Non-pigmented ciliary epithelial cell (primary cell): ENCODE measurements around the gene FARP1.

ENCODE experiments used
- DNase-seq: peaks from one replicate; pipeline ENCODE4 v3.0.0-alpha.2; 2010; ENCODE audit warnings: low read depth

Gene FARP1

GRCh38 chr13:98447881-98448641, 305.2 kb downstream of the FARP1 start:
- no peak for DNase-seq

- no peak for DNase-seq
Observed at GRCh38 chr13:98448642-98448928, 305.7 kb downstream of the FARP1 start.

GRCh38 chr13:98449273-98449672, 306.4 kb downstream of the FARP1 start:
- DNase-seq = no peak

- DNase-seq = no peak
Observed at GRCh38 chr13:98450026-98450425, 307.1 kb downstream of the FARP1 start.

- DNase-seq = no peak
Observed at GRCh38 chr13:98450539-98451111, 307.7 kb downstream of the FARP1 start.

GRCh38 chr13:98451676-98452470, 309.0 kb downstream of the FARP1 start:
- no peak for DNase-seq

GRCh38 chr13:98452851-98453843, 310.3 kb downstream of the FARP1 start:
- no peak for DNase-seq

GRCh38 chr13:98454389-98454881, 311.5 kb downstream of the FARP1 start:
- DNase-seq = peak; percentile 62

GRCh38 chr13:98456413-98456845, 313.5 kb downstream of the FARP1 start:
- DNase-seq = no peak

GRCh38 chr13:98457053-98457452, 314.2 kb downstream of the FARP1 start:
- DNase-seq = no peak

GRCh38 chr13:98458431-98458830, 315.5 kb downstream of the FARP1 start:
- no peak for DNase-seq

- no peak for DNase-seq
Observed at GRCh38 chr13:98459171-98459681, 316.3 kb downstream of the FARP1 start.

GRCh38 chr13:98459721-98460370, 317.0 kb downstream of the FARP1 start:
- no peak for DNase-seq

GRCh38 chr13:98460516-98460915, 317.6 kb downstream of the FARP1 start:
- no peak for DNase-seq

- DNase-seq = no peak
Observed at GRCh38 chr13:98461486-98462240, 318.8 kb downstream of the FARP1 start.

- DNase-seq = no peak
Observed at GRCh38 chr13:98462241-98462882, 319.5 kb downstream of the FARP1 start.

GRCh38 chr13:98462946-98463345, 320.1 kb downstream of the FARP1 start:
- DNase-seq = no peak

- no peak for DNase-seq
Observed at GRCh38 chr13:98466634-98467236, 323.8 kb downstream of the FARP1 start.

GRCh38 chr13:98467263-98467985, 324.5 kb downstream of the FARP1 start:
- DNase-seq = no peak
